Neural cell (in vitro differentiated cells): ENCODE measurements around the gene P2RY6. TPM values are rescaled to one million over a fixed set of nuclear protein-coding genes. Genes with fewer than 3 reads are reported as not detected.

Source experiments
- H2AFZ ChIP-seq: fragments of 200-600, 300-800 bp; sonication (generic), shearing (Covaris generic); 2 replicates; pipeline ENCODE4 v1.6.0; 2014; ENCODE audit warnings: low read depth, mild to moderate bottlenecking, antibody characterized with exemption, low read length, moderate library complexity
- H3F3A ChIP-seq: fragments of 200-600 bp; shearing (Covaris generic); 2 replicates; pipeline ENCODE4 v1.6.1; 2016; ENCODE audit warnings: mild to moderate bottlenecking, moderate library complexity, mixed read lengths, antibody characterized with exemption, low read length; ENCODE audit not compliant: insufficient read depth, poor library complexity, severe bottlenecking
- H3K27ac ChIP-seq: fragments of 200-600, 300-800 bp; sonication (generic), shearing (Covaris generic); 2 replicates; pipeline ENCODE4 v1.5.1; 2014; ENCODE audit warnings: mild to moderate bottlenecking, low read length, moderate library complexity
- H3K27me3 ChIP-seq: fragments of 300-800, 200-600 bp; sonication (generic), shearing (Covaris generic); 2 replicates; pipeline ENCODE4 v1.6.0; 2014; ENCODE audit warnings: mild to moderate bottlenecking, low read depth, low read length, moderate library complexity; ENCODE audit not compliant: insufficient read depth
- H3K36me3 ChIP-seq: fragments of 300-800, 200-600 bp; sonication (generic), shearing (Covaris generic); 2 replicates; pipeline ENCODE4 v1.5.1; 2014; ENCODE audit warnings: mild to moderate bottlenecking, antibody characterized with exemption, low read length, moderate library complexity; ENCODE audit not compliant: insufficient read depth
- H3K4me2 ChIP-seq: fragments of 300-800, 200-600 bp; sonication (generic), shearing (Covaris generic); 2 replicates; pipeline ENCODE4 v1.6.0; 2014; ENCODE audit warnings: mild to moderate bottlenecking, low read length
- H3K4me3 ChIP-seq: fragments of 300-800, 200-600 bp; sonication (generic), shearing (Covaris generic); 2 replicates; pipeline ENCODE4 v1.5.1; 2014; ENCODE audit warnings: mild to moderate bottlenecking, low read length, moderate library complexity
- H3K79me2 ChIP-seq: fragments of 200-600 bp; shearing (Covaris generic); replicated peaks from 2 replicates; pipeline ENCODE4 v1.6.0; 2014; ENCODE audit warnings: mild to moderate bottlenecking, low read length, moderate library complexity; ENCODE audit not compliant: insufficient read depth
- H3K9ac ChIP-seq: fragments of 300-800, 200-600 bp; sonication (generic), shearing (Covaris generic); 2 replicates; pipeline ENCODE4 v1.6.1; 2016; ENCODE audit warnings: mild to moderate bottlenecking, low read length, mixed read lengths
- H3K9me2 ChIP-seq: fragments of 200-600 bp; shearing (Covaris generic); 2 replicates; pipeline ENCODE4 v1.6.1; 2016; ENCODE audit warnings: mild to moderate bottlenecking, low read length, mixed read lengths; ENCODE audit not compliant: insufficient read depth
- H3K9me3 ChIP-seq: fragments of 200-600, 300-800 bp; sonication (generic), shearing (Covaris generic); 2 replicates; pipeline ENCODE4 v1.6.1; 2016; ENCODE audit warnings: mild to moderate bottlenecking, mixed run types, low read length, moderate library complexity, mixed read lengths
- H4K20me1 ChIP-seq: fragments of 200-600 bp; shearing (Covaris generic); 2 replicates; pipeline ENCODE4 v1.6.1; 2016; ENCODE audit warnings: mild to moderate bottlenecking, mixed run types; ENCODE audit not compliant: insufficient read depth
- CTCF ChIP-seq: fragments of 450-650 bp; IDR thresholded peaks from 2 replicates; pipeline ENCODE4 v1.5.1; 2014; ENCODE audit warnings: antibody characterized with exemption, mild to moderate bottlenecking, moderate library complexity; ENCODE audit not compliant: poor library complexity, severe bottlenecking
- EP300 ChIP-seq: fragments of 450-650 bp; conservative IDR thresholded peaks from 2 replicates; pipeline ENCODE4 v1.6.1; 2014; ENCODE audit warnings: antibody characterized with exemption, mild to moderate bottlenecking, moderate library complexity; ENCODE audit not compliant: poor library complexity, severe bottlenecking
- EZH2 ChIP-seq: fragments of 200-600, 300-800 bp; shearing (Covaris generic), sonication (generic); IDR thresholded peaks from 2 replicates; pipeline ENCODE4 v1.6.1; 2014; ENCODE audit warnings: antibody characterized with exemption, low read length, borderline replicate concordance, mild to moderate bottlenecking; ENCODE audit not compliant: insufficient read depth, poor library complexity, severe bottlenecking
- MXI1 ChIP-seq: fragments of 450-650 bp; conservative IDR thresholded peaks from 2 replicates; pipeline ENCODE4 v1.6.1; 2014; ENCODE audit warnings: antibody characterized with exemption, mild to moderate bottlenecking; ENCODE audit not compliant: poor library complexity, severe bottlenecking
- POLR2AphosphoS5 ChIP-seq: IDR thresholded peaks from 2 replicates; pipeline ENCODE4 v1.6.1; 2012
- RAD21 ChIP-seq: fragments of 450-650 bp; conservative IDR thresholded peaks from 2 replicates; pipeline ENCODE4 v1.6.1; 2014; ENCODE audit warnings: antibody characterized with exemption, mild to moderate bottlenecking, moderate library complexity
- REST ChIP-seq: IDR thresholded peaks from 2 replicates; pipeline ENCODE4 v1.6.1; 2012; ENCODE audit warnings: borderline replicate concordance
- SMC3 ChIP-seq: fragments of 450-650 bp; conservative IDR thresholded peaks from 2 replicates; pipeline ENCODE4 v1.6.1; 2014; ENCODE audit warnings: antibody characterized with exemption, mild to moderate bottlenecking, moderate library complexity; ENCODE audit not compliant: poor library complexity
- TAF1 ChIP-seq: IDR thresholded peaks from 2 replicates; pipeline ENCODE4 v1.6.1; 2012; ENCODE audit warnings: low read depth
- polyA plus RNA-seq: library from polyadenylated mRNA; depleted of rRNA; stranded (reverse); fragments of >200 nt; gene quantifications from 2 replicates; pipeline ENCODE4 v1.2.3, GENCODE V29; 2014

The P2RY6 gene
- polyA plus RNA-seq, 1 donor from 2014 or later = not detected

DNA sequence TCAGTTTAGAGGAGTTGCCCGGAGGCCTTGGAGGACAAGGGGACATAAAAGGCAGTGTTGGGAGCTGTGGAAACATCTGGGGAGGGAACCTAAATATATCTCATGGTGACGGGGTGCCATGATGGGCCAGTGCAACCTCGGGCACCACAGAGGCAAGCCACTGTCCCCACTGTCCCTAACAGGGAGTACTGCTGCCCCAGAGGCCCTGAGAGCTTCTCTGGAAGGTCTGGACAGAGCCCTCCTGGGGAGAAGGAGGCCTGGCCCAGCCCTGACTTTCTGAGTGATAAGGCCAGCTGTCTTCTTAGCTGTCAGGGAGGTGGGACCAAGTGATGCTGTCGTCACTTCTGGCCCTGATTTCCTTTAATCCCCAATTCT is 5.5 kb upstream of the P2RY6 start:
- Histone ChIP-seq H3K27me3 (peaks cover 4% of the 10 kb centered on the region), H4K20me1 (no peaks in the 10 kb centered on the region), H3K9me3 (no peaks in the 10 kb centered on the region), H3F3A (no peaks in the 10 kb centered on the region), H3K4me3 (no peak overlapping the region), H3K9ac (no peak overlapping the region), H2AFZ (no peak overlapping the region), H3K9me2 (no peaks in the 10 kb centered on the region), H3K27ac (no peak overlapping the region), H3K79me2 (no peaks in the 10 kb centered on the region), H3K36me3 (no peaks in the 10 kb centered on the region), H3K4me2 (no peak overlapping the region)
- no peak for TF ChIP-seq REST
- no peak for TF ChIP-seq EP300
- no peak for TF ChIP-seq TAF1
- TF ChIP-seq SMC3 = no peak
- no peak for TF ChIP-seq MXI1
- no peak for TF ChIP-seq EZH2
- no peak for TF ChIP-seq RAD21
- TF ChIP-seq POLR2AphosphoS5 = no peak
- no peak for TF ChIP-seq CTCF

GRCh38 chr11:73267122-73267846 is 4.9 kb upstream of the P2RY6 start:
- H4K20me1 ChIP-seq = no peaks in the 10 kb centered on the region
- no peaks in the 10 kb centered on the region for H3F3A ChIP-seq
- H3K4me2 ChIP-seq = no peak overlapping the region
- H3K9me3 ChIP-seq = no peaks in the 10 kb centered on the region
- no peak overlapping the region for H2AFZ ChIP-seq
- H3K79me2 ChIP-seq = no peaks in the 10 kb centered on the region
- H3K36me3 ChIP-seq = no peaks in the 10 kb centered on the region
- peaks cover 4% of the 10 kb centered on the region for H3K27me3 ChIP-seq
- TF ChIP-seq REST = no peak
- no peak for TF ChIP-seq SMC3
- TF ChIP-seq TAF1 = no peak
- no peak for TF ChIP-seq EZH2
- TF ChIP-seq EP300 = no peak
- no peak for TF ChIP-seq RAD21
- TF ChIP-seq POLR2AphosphoS5 = no peak
- TF ChIP-seq MXI1 = no peak
- no peak for TF ChIP-seq CTCF
- H3K9ac ChIP-seq = no peak overlapping the region
- no peak overlapping the region for H3K4me3 ChIP-seq
- H3K27ac ChIP-seq = no peak overlapping the region
- H3K9me2 ChIP-seq = no peaks in the 10 kb centered on the region
